ENCODE measurements around the gene COA1.
"Not testable (repeated sequence)": the region's sequence is repeated elsewhere in the genome, so short reads cannot be mapped to it uniquely, and the experiment has no call there.

Gene COA1

DNA sequence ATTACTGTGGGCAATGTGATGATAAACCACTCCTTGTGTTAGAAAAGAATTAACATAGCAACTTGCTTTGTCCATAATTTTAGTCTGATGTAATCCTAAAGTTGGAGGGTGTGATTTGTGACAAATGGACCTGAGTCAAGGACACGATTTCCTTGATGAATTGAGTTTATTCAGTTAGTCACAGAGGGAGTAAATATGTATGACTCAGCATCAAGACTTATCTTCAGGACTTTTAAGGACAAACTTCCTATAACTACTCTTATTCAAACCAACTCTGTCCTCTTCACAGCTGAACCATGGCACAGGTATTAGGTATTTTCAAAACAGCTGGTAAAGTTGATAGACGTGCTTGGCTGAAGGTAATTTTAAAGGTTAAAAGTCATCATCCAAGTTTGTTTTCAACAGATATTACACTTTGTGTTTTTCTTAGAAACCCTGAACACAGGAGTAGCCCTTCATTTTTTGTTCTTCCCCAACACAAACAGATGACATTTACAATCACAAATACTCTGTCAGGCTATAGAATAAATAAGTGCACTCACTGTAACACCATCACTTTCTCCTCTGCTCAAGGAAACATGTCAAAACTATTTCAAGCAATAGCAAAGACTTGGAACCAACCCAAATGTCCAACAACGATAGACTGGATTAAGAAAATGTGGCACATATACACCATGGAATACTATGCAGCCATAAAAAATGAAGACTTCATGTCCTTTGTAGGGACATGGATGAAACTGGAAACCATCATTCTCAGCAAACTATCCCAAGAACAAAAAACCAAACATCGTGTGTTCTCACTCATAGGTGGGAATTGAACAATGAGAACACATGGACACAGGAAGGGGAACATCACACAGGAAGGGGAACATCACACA, 54.5 kb downstream of the COA1 start:
- Histone ChIP-seq H3K4me3 (ENCODE audit: insufficient read depth, low read depth, low read length, poor library complexity, severe bottlenecking) (no peak overlapping the region), H3K9me3 (ENCODE audit: control insufficient read depth, low read length) (no peaks in the 10 kb centered on the region), H3K27me3 (replicated peaks; ENCODE audit: control insufficient read depth, insufficient read depth, low read length, poor library complexity, severe bottlenecking) (no peaks in the 10 kb centered on the region), H3K36me3 (ENCODE audit: control insufficient read depth, insufficient read depth, low read length) (no peaks in the 10 kb centered on the region), H3K4me1 (ENCODE audit: control insufficient read depth, insufficient read depth, low read length, poor library complexity, severe bottlenecking) (peaks cover 13% of the 10 kb centered on the region), H3K27ac (ENCODE audit: insufficient read depth, low read length, poor library complexity, severe bottlenecking) (no peak overlapping the region)
- no peak for DNase-seq

- not testable (repeated sequence) for H3K27me3 ChIP-seq (replicated peaks; ENCODE audit: control insufficient read depth, insufficient read depth, low read length, poor library complexity, severe bottlenecking); H3K4me1 ChIP-seq (ENCODE audit: control insufficient read depth, insufficient read depth, low read length, poor library complexity, severe bottlenecking); H3K36me3 ChIP-seq (ENCODE audit: control insufficient read depth, insufficient read depth, low read length); DNase-seq; H3K27ac ChIP-seq (ENCODE audit: insufficient read depth, low read length, poor library complexity, severe bottlenecking); H3K4me3 ChIP-seq (ENCODE audit: insufficient read depth, low read depth, low read length, poor library complexity, severe bottlenecking); H3K9me3 ChIP-seq (ENCODE audit: control insufficient read depth, low read length)
Measured at GRCh38 chr7:43673243-43673976, 55.9 kb downstream of the COA1 start.

DNA sequence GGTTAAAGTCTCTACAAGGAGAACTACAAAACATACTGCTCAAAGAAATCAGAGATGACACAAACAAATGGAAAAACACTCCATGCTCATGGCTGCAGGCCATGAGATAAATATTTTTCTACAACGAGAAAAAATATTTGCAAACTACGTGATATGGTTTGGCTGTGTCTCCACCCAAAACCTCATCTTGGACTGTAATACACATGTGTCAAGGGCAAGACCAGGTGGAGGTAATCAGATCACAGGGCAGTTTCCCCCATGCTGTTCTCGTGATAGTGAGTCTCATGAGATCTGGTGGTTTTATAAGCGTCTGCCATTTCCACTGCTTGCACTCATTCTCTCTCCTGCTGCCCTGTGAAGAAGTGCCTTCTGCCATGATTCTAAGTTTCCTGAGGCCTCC, 57.8 kb downstream of the COA1 start:
- no peaks in the 10 kb centered on the region for H3K27me3 ChIP-seq (replicated peaks; ENCODE audit: control insufficient read depth, insufficient read depth, low read length, poor library complexity, severe bottlenecking)
- H3K4me1 ChIP-seq (ENCODE audit: control insufficient read depth, insufficient read depth, low read length, poor library complexity, severe bottlenecking): no peaks in the 10 kb centered on the region
- no peaks in the 10 kb centered on the region for H3K36me3 ChIP-seq (ENCODE audit: control insufficient read depth, insufficient read depth, low read length)
- no peak overlapping the region for H3K4me3 ChIP-seq (ENCODE audit: insufficient read depth, low read depth, low read length, poor library complexity, severe bottlenecking)
- no peaks in the 10 kb centered on the region for H3K9me3 ChIP-seq (ENCODE audit: control insufficient read depth, low read length)
- DNase-seq: no peak
- no peak overlapping the region for H3K27ac ChIP-seq (ENCODE audit: insufficient read depth, low read length, poor library complexity, severe bottlenecking)

DNA sequence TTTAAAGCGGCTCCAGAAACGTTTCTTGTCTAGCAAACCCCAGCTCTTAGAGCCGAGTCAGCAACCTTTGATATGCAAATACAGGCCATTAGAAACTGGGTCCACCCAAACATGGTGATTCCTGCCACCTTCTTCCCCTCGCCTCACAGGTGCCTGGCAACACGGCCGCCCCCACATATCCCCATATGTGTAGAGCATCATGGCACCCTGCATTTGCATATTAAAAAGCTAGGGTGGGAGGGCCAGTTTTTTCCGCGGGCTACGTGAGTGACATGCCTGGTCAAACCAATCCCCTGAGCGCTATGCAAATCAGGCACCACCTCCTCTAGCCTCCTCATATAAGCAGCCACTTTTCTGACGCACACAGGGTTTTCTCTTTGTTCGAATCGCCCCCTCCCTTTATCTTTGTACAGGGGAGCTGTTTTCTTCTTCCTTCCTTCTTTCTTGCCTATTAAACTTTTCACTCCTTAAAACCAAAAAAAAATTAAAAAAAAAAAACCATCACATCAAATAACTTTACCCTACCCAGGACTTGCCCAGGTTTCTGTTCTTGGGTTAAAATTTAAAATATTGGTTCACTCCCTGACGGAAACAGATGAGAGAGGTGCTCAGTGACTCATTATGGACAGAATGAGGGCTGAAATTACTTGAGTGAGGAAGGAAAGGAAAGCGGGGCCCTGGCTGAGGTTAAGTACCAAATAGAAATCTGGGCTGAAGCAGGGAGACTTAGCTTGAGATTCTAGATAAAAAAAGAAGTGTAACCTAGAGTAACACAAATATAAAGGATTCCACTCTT, 59.8 kb downstream of the COA1 start:
- DNase-seq: peak; percentile 71 to 78 (median 77)
- Histone ChIP-seq H3K27ac (ENCODE audit: insufficient read depth, low read length, poor library complexity, severe bottlenecking) (peak overlapping the region; percentile 57), H3K4me1 (ENCODE audit: control insufficient read depth, insufficient read depth, low read length, poor library complexity, severe bottlenecking) (no peaks in the 10 kb centered on the region), H3K4me3 (ENCODE audit: insufficient read depth, low read depth, low read length, poor library complexity, severe bottlenecking) (peak overlapping the region; percentile 18), H3K9me3 (ENCODE audit: control insufficient read depth, low read length) (no peaks in the 10 kb centered on the region), H3K27me3 (replicated peaks; ENCODE audit: control insufficient read depth, insufficient read depth, low read length, poor library complexity, severe bottlenecking) (no peaks in the 10 kb centered on the region), H3K36me3 (ENCODE audit: control insufficient read depth, insufficient read depth, low read length) (no peaks in the 10 kb centered on the region)

DNA sequence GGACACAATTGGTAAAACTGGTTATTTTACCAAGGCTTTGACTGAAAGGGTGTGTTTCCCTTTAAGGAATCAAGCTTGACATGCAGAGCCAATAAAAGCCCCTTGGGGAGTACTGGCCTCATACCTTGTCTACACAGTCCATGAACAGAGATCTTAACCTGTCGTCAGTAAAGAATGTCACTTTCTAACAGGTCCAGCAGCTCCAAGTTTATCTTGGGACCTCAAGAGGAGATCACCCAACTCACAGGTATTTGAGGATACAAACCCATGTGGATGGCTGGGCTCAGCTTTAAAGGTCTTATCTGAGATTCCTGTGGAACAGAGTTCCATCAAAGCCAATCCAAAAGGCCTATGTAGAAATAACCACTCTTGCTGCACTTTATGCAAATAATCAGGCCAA, 61.3 kb downstream of the COA1 start:
- Histone ChIP-seq H3K27me3 (replicated peaks; ENCODE audit: control insufficient read depth, insufficient read depth, low read length, poor library complexity, severe bottlenecking) (no peaks in the 10 kb centered on the region), H3K9me3 (ENCODE audit: control insufficient read depth, low read length) (no peaks in the 10 kb centered on the region), H3K4me1 (ENCODE audit: control insufficient read depth, insufficient read depth, low read length, poor library complexity, severe bottlenecking) (no peaks in the 10 kb centered on the region), H3K27ac (ENCODE audit: insufficient read depth, low read length, poor library complexity, severe bottlenecking) (no peak overlapping the region), H3K36me3 (ENCODE audit: control insufficient read depth, insufficient read depth, low read length) (no peaks in the 10 kb centered on the region), H3K4me3 (ENCODE audit: insufficient read depth, low read depth, low read length, poor library complexity, severe bottlenecking) (no peak overlapping the region)
- DNase-seq: no peak

DNA sequence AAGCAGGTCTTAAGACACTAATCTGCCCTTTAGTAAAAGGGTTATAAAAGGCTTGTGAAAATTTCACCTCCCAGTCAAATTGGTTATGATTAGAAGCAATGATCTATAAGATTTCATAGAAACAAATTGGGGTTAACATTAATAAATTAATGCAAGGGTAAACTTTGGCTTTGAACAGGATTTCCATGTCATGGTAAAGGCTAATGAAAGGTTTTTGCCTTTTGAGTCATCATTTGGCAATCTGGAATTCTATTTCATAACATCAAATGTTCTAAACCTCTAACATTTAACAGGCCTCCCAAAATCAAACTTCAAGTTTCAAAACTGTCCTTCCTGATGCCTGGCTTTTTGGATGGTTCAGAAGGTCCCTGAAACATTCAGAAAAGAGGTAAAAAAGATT, 62.4 kb downstream of the COA1 start:
- Histone ChIP-seq H3K4me3 (ENCODE audit: insufficient read depth, low read depth, low read length, poor library complexity, severe bottlenecking) (no peak overlapping the region), H3K27me3 (replicated peaks; ENCODE audit: control insufficient read depth, insufficient read depth, low read length, poor library complexity, severe bottlenecking) (no peaks in the 10 kb centered on the region), H3K27ac (ENCODE audit: insufficient read depth, low read length, poor library complexity, severe bottlenecking) (no peak overlapping the region), H3K4me1 (ENCODE audit: control insufficient read depth, insufficient read depth, low read length, poor library complexity, severe bottlenecking) (no peaks in the 10 kb centered on the region), H3K36me3 (ENCODE audit: control insufficient read depth, insufficient read depth, low read length) (no peaks in the 10 kb centered on the region), H3K9me3 (ENCODE audit: control insufficient read depth, low read length) (no peaks in the 10 kb centered on the region)
- DNase-seq: no peak

DNA sequence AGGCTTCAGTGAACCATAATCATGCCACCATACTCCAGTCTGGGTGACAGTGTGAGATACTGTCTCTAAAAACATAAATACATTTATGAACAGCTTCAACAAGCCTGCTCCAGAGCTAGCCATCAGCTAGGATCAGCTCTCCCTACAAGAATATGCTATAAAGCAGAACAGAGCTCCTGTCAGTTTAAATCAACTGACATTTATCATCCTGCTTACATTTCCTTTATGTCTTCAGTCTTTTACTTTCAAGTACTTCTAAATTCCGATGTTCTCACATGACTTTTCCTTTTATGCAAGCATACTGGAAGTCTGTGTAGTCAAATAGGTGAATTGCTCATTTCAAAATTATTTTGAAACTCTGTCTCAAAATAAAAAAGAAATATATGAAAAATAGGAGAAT, 64.6 kb downstream of the COA1 start:
- Histone ChIP-seq H3K9me3 (ENCODE audit: control insufficient read depth, low read length) (no peaks in the 10 kb centered on the region), H3K27ac (ENCODE audit: insufficient read depth, low read length, poor library complexity, severe bottlenecking) (no peak overlapping the region), H3K27me3 (replicated peaks; ENCODE audit: control insufficient read depth, insufficient read depth, low read length, poor library complexity, severe bottlenecking) (no peaks in the 10 kb centered on the region), H3K36me3 (ENCODE audit: control insufficient read depth, insufficient read depth, low read length) (no peaks in the 10 kb centered on the region), H3K4me3 (ENCODE audit: insufficient read depth, low read depth, low read length, poor library complexity, severe bottlenecking) (no peak overlapping the region), H3K4me1 (ENCODE audit: control insufficient read depth, insufficient read depth, low read length, poor library complexity, severe bottlenecking) (no peaks in the 10 kb centered on the region)
- DNase-seq: no peak

DNA sequence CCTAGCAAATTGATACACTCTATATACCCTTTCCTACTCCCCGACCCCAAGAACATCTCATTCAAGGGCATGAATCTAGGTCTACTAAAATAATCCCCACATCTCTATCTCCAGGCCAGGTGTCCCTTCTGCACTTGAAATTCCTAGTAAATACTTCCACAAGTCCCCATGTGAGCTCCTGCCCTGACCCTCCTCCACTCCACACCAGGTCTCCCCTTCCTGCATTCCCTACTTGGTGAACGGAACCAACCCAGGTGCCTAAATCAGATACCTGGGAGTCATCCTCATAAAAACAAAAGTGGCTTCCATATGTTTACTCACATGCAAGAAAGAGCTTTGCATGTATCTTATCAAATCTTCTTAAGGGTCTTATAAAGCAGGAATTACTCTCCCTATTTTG, 69.2 kb downstream of the COA1 start:
- DNase-seq: no peak
- no peaks in the 10 kb centered on the region for H3K27me3 ChIP-seq (replicated peaks; ENCODE audit: control insufficient read depth, insufficient read depth, low read length, poor library complexity, severe bottlenecking)
- H3K4me3 ChIP-seq (ENCODE audit: insufficient read depth, low read depth, low read length, poor library complexity, severe bottlenecking): no peak overlapping the region
- no peaks in the 10 kb centered on the region for H3K9me3 ChIP-seq (ENCODE audit: control insufficient read depth, low read length)
- no peak overlapping the region for H3K27ac ChIP-seq (ENCODE audit: insufficient read depth, low read length, poor library complexity, severe bottlenecking)
- peaks cover 7% of the 10 kb centered on the region for H3K4me1 ChIP-seq (ENCODE audit: control insufficient read depth, insufficient read depth, low read length, poor library complexity, severe bottlenecking)
- H3K36me3 ChIP-seq (ENCODE audit: control insufficient read depth, insufficient read depth, low read length): no peaks in the 10 kb centered on the region

DNA sequence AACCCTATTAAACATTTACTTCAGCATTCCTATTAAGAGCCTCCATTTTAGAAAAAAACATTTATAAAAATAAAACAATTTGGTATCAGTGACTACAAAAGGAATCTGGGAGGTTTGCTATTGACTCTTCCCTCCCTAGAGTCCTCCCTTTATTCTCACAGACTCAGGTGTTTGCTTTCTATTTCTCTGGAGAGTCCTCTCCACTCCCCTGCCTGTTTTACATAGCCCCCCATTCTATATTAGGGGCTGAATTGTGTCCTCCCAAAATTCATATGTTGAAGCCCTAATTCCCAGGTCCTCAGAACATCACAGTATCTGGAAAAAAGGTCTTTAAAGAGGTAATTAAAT, 69.8 kb downstream of the COA1 start:
- Histone ChIP-seq H3K36me3 (ENCODE audit: control insufficient read depth, insufficient read depth, low read length) (no peaks in the 10 kb centered on the region), H3K4me3 (ENCODE audit: insufficient read depth, low read depth, low read length, poor library complexity, severe bottlenecking) (no peak overlapping the region), H3K27me3 (replicated peaks; ENCODE audit: control insufficient read depth, insufficient read depth, low read length, poor library complexity, severe bottlenecking) (no peaks in the 10 kb centered on the region), H3K9me3 (ENCODE audit: control insufficient read depth, low read length) (no peaks in the 10 kb centered on the region), H3K4me1 (ENCODE audit: control insufficient read depth, insufficient read depth, low read length, poor library complexity, severe bottlenecking) (peaks cover 7% of the 10 kb centered on the region), H3K27ac (ENCODE audit: insufficient read depth, low read length, poor library complexity, severe bottlenecking) (no peak overlapping the region)
- DNase-seq: no peak
